Neural progenitor cell (in vitro differentiated cells): ENCODE measurements around the gene GPX7.

Experiments used
- EZH2 ChIP-seq: fragments of 200-600 bp; sonication (generic); IDR thresholded peaks from 2 replicates; pipeline ENCODE4 v1.6.1; 2017; ENCODE audit warnings: antibody characterized with exemption, mild to moderate bottlenecking, moderate library complexity
- EZH2phosphoT487 ChIP-seq: fragments of 200-600 bp; sonication (generic); IDR thresholded peaks from 2 replicates; pipeline ENCODE4 v1.6.1; 2017; ENCODE audit warnings: antibody characterized with exemption
- TF ChIP-seq, protein P1 (sequence below): fragments of 200-600 bp; sonication (generic); IDR thresholded peaks from 2 replicates; pipeline ENCODE4 v1.5.1; 2017; ENCODE audit warnings: antibody characterized with exemption, mild to moderate bottlenecking

DNA sequence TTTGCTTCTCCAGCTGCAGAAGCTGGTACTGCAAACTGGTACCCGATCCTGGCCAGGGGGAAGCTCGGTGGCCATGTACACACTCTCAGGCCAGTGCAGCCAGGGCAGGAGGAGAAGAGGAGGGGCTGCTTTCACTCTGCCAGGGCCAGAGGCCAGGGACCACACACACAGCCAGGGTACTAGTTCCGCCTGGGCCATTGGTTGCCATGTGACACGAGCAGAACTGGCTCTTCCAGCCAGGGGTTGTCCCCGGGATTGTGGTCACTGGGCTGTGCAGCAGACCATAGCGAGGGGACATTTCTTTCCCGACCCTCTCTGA, 27.1 kb downstream of the GPX7 start:
- TF ChIP-seq EZH2phosphoT487, result no peak
- TF ChIP-seq, protein P1, sequence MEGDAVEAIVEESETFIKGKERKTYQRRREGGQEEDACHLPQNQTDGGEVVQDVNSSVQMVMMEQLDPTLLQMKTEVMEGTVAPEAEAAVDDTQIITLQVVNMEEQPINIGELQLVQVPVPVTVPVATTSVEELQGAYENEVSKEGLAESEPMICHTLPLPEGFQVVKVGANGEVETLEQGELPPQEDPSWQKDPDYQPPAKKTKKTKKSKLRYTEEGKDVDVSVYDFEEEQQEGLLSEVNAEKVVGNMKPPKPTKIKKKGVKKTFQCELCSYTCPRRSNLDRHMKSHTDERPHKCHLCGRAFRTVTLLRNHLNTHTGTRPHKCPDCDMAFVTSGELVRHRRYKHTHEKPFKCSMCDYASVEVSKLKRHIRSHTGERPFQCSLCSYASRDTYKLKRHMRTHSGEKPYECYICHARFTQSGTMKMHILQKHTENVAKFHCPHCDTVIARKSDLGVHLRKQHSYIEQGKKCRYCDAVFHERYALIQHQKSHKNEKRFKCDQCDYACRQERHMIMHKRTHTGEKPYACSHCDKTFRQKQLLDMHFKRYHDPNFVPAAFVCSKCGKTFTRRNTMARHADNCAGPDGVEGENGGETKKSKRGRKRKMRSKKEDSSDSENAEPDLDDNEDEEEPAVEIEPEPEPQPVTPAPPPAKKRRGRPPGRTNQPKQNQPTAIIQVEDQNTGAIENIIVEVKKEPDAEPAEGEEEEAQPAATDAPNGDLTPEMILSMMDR, result no peak
- no peak for TF ChIP-seq EZH2
